H9 (cell line): ENCODE measurements around the gene SNPH. TPM values are rescaled to one million over a fixed set of nuclear protein-coding genes. Genes with fewer than 3 reads are reported as not detected.

ENCODE experiments used
- DNase-seq: peaks from one replicate; pipeline ENCODE4 v3.0.0-alpha.2; 2017
- H2AFZ ChIP-seq: one replicate; pipeline ENCODE4 v1.6.1; 2013; ENCODE audit warnings: mild to moderate bottlenecking, low read length, control low read depth, moderate library complexity
- H2AK5ac ChIP-seq: 2 replicates; pipeline ENCODE4 v1.6.1; 2013; ENCODE audit warnings: low read length, control low read depth, mixed read lengths; ENCODE audit not compliant: insufficient read length
- H2BK120ac ChIP-seq: one replicate; pipeline ENCODE4 v1.6.1; 2013; ENCODE audit warnings: low read depth, mild to moderate bottlenecking, low read length, control low read depth, inconsistent platforms; ENCODE audit not compliant: poor library complexity, severe bottlenecking
- H2BK12ac ChIP-seq: 2 replicates; pipeline ENCODE4 v1.6.1; 2013; ENCODE audit warnings: low read length, control low read depth, mixed read lengths, low read depth; ENCODE audit not compliant: insufficient read length
- H2BK15ac ChIP-seq: 2 replicates; pipeline ENCODE4 v1.6.1; 2013; ENCODE audit warnings: low read depth, low read length, control low read depth
- H2BK20ac ChIP-seq: one replicate; pipeline ENCODE4 v1.6.1; 2013; ENCODE audit warnings: low read depth, mild to moderate bottlenecking, low read length, control low read depth, inconsistent platforms; ENCODE audit not compliant: poor library complexity, severe bottlenecking
- H2BK5ac ChIP-seq: 2 replicates; pipeline ENCODE4 v1.6.1; 2013; ENCODE audit warnings: low read length, control low read depth, mixed read lengths; ENCODE audit not compliant: insufficient read length
- H3K14ac ChIP-seq: 2 replicates; pipeline ENCODE4 v1.6.1; 2013; ENCODE audit warnings: low read length, control low read depth; ENCODE audit not compliant: insufficient read depth
- H3K18ac ChIP-seq: 2 replicates; pipeline ENCODE4 v1.6.1; 2013; ENCODE audit warnings: low read depth, mild to moderate bottlenecking, mixed read lengths, low read length, control low read depth; ENCODE audit not compliant: insufficient read length
- H3K23ac ChIP-seq: 2 replicates; pipeline ENCODE4 v1.6.1; 2013; ENCODE audit warnings: low read length, control low read depth, mixed read lengths, low read depth; ENCODE audit not compliant: insufficient read length
- H3K23me2 ChIP-seq: 2 replicates; pipeline ENCODE4 v1.6.1; 2013; ENCODE audit warnings: low read depth, mild to moderate bottlenecking, mixed read lengths, low read length, control low read depth; ENCODE audit not compliant: insufficient read length, poor library complexity, severe bottlenecking
- H3K27ac ChIP-seq: 2 replicates; pipeline ENCODE4 v1.5.1; 2013; ENCODE audit warnings: low read length, control low read depth, mixed read lengths, low read depth; ENCODE audit not compliant: insufficient read length
- H3K27me3 ChIP-seq: 2 replicates; pipeline ENCODE4 v1.6.1; 2013; ENCODE audit warnings: low read length, control low read depth, inconsistent platforms; ENCODE audit not compliant: insufficient read depth
- H3K4ac ChIP-seq: 2 replicates; pipeline ENCODE4 v1.6.1; 2013; ENCODE audit warnings: low read depth, mild to moderate bottlenecking, control low read depth, inconsistent platforms, low read length, moderate library complexity
- H3K4me1 ChIP-seq: 2 replicates; pipeline ENCODE4 v1.6.1; 2013; ENCODE audit warnings: low read length, control low read depth, inconsistent platforms; ENCODE audit not compliant: insufficient read depth
- H3K4me2 ChIP-seq: 2 replicates; pipeline ENCODE4 v1.6.1; 2013; ENCODE audit warnings: low read length, control low read depth, mixed read lengths; ENCODE audit not compliant: insufficient read length, insufficient read depth
- H3K56ac ChIP-seq: 2 replicates; pipeline ENCODE4 v1.6.1; 2013; ENCODE audit warnings: low read depth, mild to moderate bottlenecking, mixed read lengths, low read length, control low read depth; ENCODE audit not compliant: insufficient read length
- H3K79me1 ChIP-seq: 2 replicates; pipeline ENCODE4 v1.6.1; 2013; ENCODE audit warnings: low read depth, mild to moderate bottlenecking, moderate library complexity, low read length, control low read depth, inconsistent platforms; ENCODE audit not compliant: insufficient read depth, poor library complexity, severe bottlenecking
- H3K79me2 ChIP-seq: 2 replicates; pipeline ENCODE4 v1.6.1; 2013; ENCODE audit warnings: low read length, control low read depth, inconsistent platforms; ENCODE audit not compliant: insufficient read depth
- H3K9ac ChIP-seq: 2 replicates; pipeline ENCODE4 v1.6.1; 2013; ENCODE audit warnings: low read length, control low read depth, mixed read lengths; ENCODE audit not compliant: insufficient read length; ENCODE audit errors: extremely low read depth
- H3K9me3 ChIP-seq: one replicate; pipeline ENCODE4 v1.6.1; 2013; ENCODE audit warnings: low read depth, low read length, inconsistent platforms; ENCODE audit not compliant: control insufficient read depth
- H3T11ph ChIP-seq: one replicate; pipeline ENCODE4 v1.6.1; 2013; ENCODE audit warnings: mild to moderate bottlenecking, low read length, control low read depth, inconsistent platforms
- H4K20me1 ChIP-seq: one replicate; pipeline ENCODE4 v1.6.1; 2013; ENCODE audit not compliant: control insufficient read depth, insufficient read length, insufficient read depth
- H4K5ac ChIP-seq: 2 replicates; pipeline ENCODE4 v1.6.1; 2013; ENCODE audit warnings: low read depth, mild to moderate bottlenecking, mixed read lengths, low read length, control low read depth; ENCODE audit not compliant: insufficient read length
- H4K8ac ChIP-seq: replicated peaks from 2 replicates; pipeline ENCODE4 v1.6.1; 2013; ENCODE audit warnings: low read length, control low read depth, mixed read lengths, low read depth; ENCODE audit not compliant: insufficient read length
- H4K91ac ChIP-seq: 2 replicates; pipeline ENCODE4 v1.6.1; 2013; ENCODE audit warnings: low read depth, mild to moderate bottlenecking, moderate library complexity, mixed read lengths, low read length, control low read depth; ENCODE audit not compliant: insufficient read length
- H3K27ac Mint-ChIP-seq, 3 experiments: 2 replicates in 2 of 3; 3 replicates in 1 of 3; pipeline ENCODE4 v1.8.0; 2020 to 2021; ENCODE audit warnings: mixed read lengths in 3 of 3, mild to moderate bottlenecking in 1 of 3, moderate library complexity in 1 of 3
- H3K27me3 Mint-ChIP-seq: 2 replicates; pipeline ENCODE4 v1.8.0; 2021; ENCODE audit warnings: low read depth, mild to moderate bottlenecking, moderate library complexity, mixed read lengths
- H3K36me3 Mint-ChIP-seq, 3 experiments: 2 replicates in 2 of 3; 3 replicates in 1 of 3; pipeline ENCODE4 v1.8.0; 2020 to 2021; ENCODE audit warnings: low read depth in 3 of 3, mixed read lengths in 3 of 3; ENCODE audit not compliant: insufficient read depth in 1 of 3
- H3K4me1 Mint-ChIP-seq, 2 experiments: 2 replicates each; pipeline ENCODE4 v1.8.0; 2020; ENCODE audit warnings: mixed read lengths in 2 of 2
- H3K4me3 Mint-ChIP-seq, 2 experiments: 2 replicates in 1 of 2; 3 replicates in 1 of 2; pipeline ENCODE4 v1.8.0; 2020 to 2021; ENCODE audit warnings: mild to moderate bottlenecking in 2 of 2, mixed read lengths in 2 of 2, moderate library complexity in 1 of 2
- H3K9me3 Mint-ChIP-seq, 2 experiments: 2 replicates in 1 of 2; 3 replicates in 1 of 2; pipeline ENCODE4 v1.8.0; 2020; ENCODE audit warnings: mild to moderate bottlenecking in 2 of 2, mixed read lengths in 2 of 2, moderate library complexity in 1 of 2
- WGBS: extraction: QIAGEN DNeasy Blood & Tissue Kit; methylation state at CpG from one replicate; pipeline ENCODE4 v1.1.7; 2013; ENCODE audit warnings: missing lambda C conversion rate, low lambda C conversion rate, mixed read lengths; ENCODE audit not compliant: insufficient read length; ENCODE audit errors: extremely low coverage; 5-methylcytosine and 5-hydroxymethylcytosine counted together
- total RNA-seq: library from RNA; stranded (reverse); gene quantifications from 2 replicates; pipeline ENCODE4 v1.2.1, GENCODE V29; 2021
- TF ChIP-seq, protein P1 (sequence below): fragments of 200-600 bp; sonication (generic); conservative IDR thresholded peaks from 3 replicates; pipeline ENCODE4 v1.8.0; 2021; ENCODE audit warnings: antibody characterized with exemption, mild to moderate bottlenecking

The SNPH gene
- total RNA-seq, 1 experiment from 2014 or later = 1.8 TPM

DNA sequence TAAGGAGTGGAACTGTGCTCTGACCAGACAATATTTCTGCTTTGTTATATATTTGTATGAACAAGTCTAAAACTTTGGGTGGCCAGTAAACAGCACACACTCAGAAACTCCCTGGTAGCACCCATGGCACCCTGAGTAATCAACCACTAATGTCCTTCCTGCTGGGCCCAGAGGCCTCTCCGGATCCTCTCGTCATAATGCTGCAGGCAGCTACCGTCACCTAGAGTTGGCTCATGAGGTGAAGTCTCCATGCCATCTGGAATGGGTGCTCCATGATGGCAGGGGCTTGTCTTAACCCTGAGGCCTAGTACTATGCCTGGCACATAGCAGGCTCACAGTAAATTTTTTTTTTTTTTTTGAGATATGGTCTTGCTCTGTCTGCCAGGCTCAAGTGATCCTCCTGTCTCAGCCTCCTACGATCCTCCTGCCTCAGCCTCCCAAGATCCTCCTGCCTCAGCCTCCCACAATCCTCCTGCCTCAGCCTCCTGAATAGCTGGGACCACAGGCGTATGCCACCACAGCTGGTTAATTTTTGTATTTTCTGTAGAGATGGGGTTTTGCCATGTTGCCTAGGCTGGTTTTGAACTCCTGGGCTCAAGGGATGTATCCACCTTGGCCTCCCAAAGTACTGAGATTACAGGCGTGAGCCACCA is 65.8 kb downstream of the SNPH start:
- Histone ChIP-seq H2BK15ac (no peak overlapping the region), H3K79me2 (peaks cover 2% of the 10 kb centered on the region; the same call in 1 of the 2 replicates), H2AFZ (no peak overlapping the region), H2BK20ac (no peak overlapping the region), H2BK120ac (no peak overlapping the region), H3K23ac (no peak overlapping the region), H2BK12ac (no peak overlapping the region), H3K4me1 (no peaks in the 10 kb centered on the region), H2AK5ac (no peak overlapping the region), H3K27ac (no peak overlapping the region), H3K9ac (no peak overlapping the region), H4K91ac (no peak overlapping the region), H3K4me2 (no peak overlapping the region), H3K18ac (no peak overlapping the region), H4K5ac (no peak overlapping the region), H3K23me2 (no peaks in the 10 kb centered on the region), H3K27me3 (no peaks in the 10 kb centered on the region), H2BK5ac (no peak overlapping the region), H4K8ac (no peak overlapping the region), H3T11ph (no peak overlapping the region), H3K4ac (no peak overlapping the region), H3K14ac (no peak overlapping the region), H3K79me1 (peaks cover 9% of the 10 kb centered on the region), H3K9me3 (no peaks in the 10 kb centered on the region), H3K56ac (no peak overlapping the region), H4K20me1 (peaks cover 2% of the 10 kb centered on the region)
- Mint-ChIP-seq H3K36me3 (peaks cover 15 to 29% (median 22%) of the 10 kb centered on the region in 3 experiments; a peak in 6 of 7 replicates), H3K4me1 (peaks cover 14 to 16% of the 10 kb centered on the region in 2 experiments), H3K9me3 (no peaks in the 10 kb centered on the region), H3K4me3 (no peak overlapping the region; a peak in 1 of 5 replicates), H3K27me3 (no peaks in the 10 kb centered on the region), H3K27ac (peak overlapping the region in 1 of 3 experiments; percentile 80; a peak in 2 of 7 replicates)
- TF ChIP-seq, protein P1, sequence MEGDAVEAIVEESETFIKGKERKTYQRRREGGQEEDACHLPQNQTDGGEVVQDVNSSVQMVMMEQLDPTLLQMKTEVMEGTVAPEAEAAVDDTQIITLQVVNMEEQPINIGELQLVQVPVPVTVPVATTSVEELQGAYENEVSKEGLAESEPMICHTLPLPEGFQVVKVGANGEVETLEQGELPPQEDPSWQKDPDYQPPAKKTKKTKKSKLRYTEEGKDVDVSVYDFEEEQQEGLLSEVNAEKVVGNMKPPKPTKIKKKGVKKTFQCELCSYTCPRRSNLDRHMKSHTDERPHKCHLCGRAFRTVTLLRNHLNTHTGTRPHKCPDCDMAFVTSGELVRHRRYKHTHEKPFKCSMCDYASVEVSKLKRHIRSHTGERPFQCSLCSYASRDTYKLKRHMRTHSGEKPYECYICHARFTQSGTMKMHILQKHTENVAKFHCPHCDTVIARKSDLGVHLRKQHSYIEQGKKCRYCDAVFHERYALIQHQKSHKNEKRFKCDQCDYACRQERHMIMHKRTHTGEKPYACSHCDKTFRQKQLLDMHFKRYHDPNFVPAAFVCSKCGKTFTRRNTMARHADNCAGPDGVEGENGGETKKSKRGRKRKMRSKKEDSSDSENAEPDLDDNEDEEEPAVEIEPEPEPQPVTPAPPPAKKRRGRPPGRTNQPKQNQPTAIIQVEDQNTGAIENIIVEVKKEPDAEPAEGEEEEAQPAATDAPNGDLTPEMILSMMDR = no peak
- no peak for DNase-seq
- WGBS = no CpG with 5 or more reads among the region's 6 CpGs
